Heart left ventricle (tissue), 13 donors: ENCODE data around the gene SST.

Source experiments
- CTCF ChIP-seq, 12 donors: fragments of 200-600 bp; sonication (generic) in 4 of 12; IDR thresholded peaks; one replicate each; pipeline versions ENCODE4 v1.5.0 to v1.8.0; 2018 to 2022; ENCODE audit warnings: antibody characterized with exemption in 12 of 12, mild to moderate bottlenecking in 5 of 12
- POLR2A ChIP-seq, 2 donors: fragments of 450-650 bp; IDR thresholded peaks; one replicate each; pipeline ENCODE4 v1.6.1; 2017; ENCODE audit warnings: antibody characterized with exemption in 2 of 2, mild to moderate bottlenecking in 2 of 2, moderate library complexity in 2 of 2
- donor health status: ischemic (EF 13 %, LVEDD 7.1; RV severe dilation, severe dysfunction).
- donor health status: DM: no; HTN: yes; CAD: no.
- donor health status: DM: no; HTN: no; CAD: no.
- donor health status: ischemic (EF 25% LVEDD 6.9; RV normal size, moderate dysfunction).
- donor health status: ischemic (EF 25% LVEDD 5.7; RV mildly dilated, moderate dysfunction).
- donor health status: ischemic (EF 35%, LVEDD 5.7; RV mildly dilated, moderate dysfunction).
- donor health status: nonischemic (EF 11% LVEDD 7.7; RV severe dilation, severe dysfunction).
- donor health status: DM: yes; HTN: yes; CAD: no.
- donor health status: PGD.
- donor health status: ischemic (EF 29% LVEDD 5.4; RV normal size, mild dysfunction).
- donor health status: nonischemic (EF 23%, LVEDD 6.1; RV moderate dilation, normal function).

- TF ChIP-seq CTCF (IDR thresholded peaks at IDR 0.05) = no peak
- no peak for TF ChIP-seq POLR2A (IDR thresholded peaks at IDR 0.05)
These were observed 24.6 kb upstream of the SST start for GRCh38 chr3:187694801-187695200.
